ENCODE results near the gene CCDC8.

- no peak for TF ChIP-seq POLR2A (IDR thresholded peaks at IDR 0.05)
- no peak for TF ChIP-seq CTCF (IDR thresholded peaks at IDR 0.05)
- no peak for TF ChIP-seq POLR2AphosphoS5 (IDR thresholded peaks at IDR 0.05)
Observed at GRCh38 chr19:46402725-46403124, 10.6 kb downstream of the CCDC8 start.
